Measurements from ENCODE around the gene COL5A1.

COL5A1 gene

DNA sequence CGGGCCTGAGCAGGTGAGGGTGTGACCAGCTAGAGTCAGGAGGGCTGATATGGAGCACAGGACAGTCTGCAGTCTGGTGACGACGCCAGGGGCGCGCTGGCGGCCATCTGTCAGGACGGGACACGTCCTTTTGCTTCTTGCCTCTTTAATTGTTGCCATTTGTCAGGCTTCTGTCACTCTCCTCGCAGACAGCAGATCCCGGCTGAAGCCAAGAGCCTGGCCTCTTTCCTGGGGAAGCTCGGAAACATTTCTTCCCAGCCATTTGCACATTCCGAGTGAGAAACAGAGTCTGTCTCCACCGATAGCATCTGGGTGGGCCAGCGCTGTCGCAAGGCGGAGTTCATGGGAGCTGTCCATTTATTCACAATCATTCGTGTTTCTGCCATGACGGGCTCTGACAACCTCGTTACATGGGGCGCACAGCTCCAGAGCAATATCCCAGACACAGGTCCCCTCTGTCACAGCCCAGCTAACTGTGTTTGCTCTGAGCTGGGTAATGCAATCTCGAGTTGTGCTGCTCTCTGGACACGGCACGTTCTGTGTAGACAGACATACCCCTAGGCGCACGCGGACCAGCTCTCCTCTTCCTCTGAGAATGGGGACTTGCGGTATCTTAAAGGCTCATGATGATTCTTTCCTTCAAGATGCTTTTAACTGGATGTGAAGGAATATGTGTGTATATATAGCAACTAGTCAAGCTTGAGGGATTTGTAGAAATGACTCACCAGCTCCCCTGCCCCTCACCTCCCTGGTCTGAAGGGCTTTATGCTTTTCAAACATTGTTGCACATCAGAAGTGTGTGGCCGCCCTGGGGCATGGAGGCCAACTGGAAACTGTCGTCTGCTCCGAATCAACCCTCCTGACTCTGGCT is 133.7 kb downstream of the COL5A1 start:
- no peak for DNase-seq

DNA sequence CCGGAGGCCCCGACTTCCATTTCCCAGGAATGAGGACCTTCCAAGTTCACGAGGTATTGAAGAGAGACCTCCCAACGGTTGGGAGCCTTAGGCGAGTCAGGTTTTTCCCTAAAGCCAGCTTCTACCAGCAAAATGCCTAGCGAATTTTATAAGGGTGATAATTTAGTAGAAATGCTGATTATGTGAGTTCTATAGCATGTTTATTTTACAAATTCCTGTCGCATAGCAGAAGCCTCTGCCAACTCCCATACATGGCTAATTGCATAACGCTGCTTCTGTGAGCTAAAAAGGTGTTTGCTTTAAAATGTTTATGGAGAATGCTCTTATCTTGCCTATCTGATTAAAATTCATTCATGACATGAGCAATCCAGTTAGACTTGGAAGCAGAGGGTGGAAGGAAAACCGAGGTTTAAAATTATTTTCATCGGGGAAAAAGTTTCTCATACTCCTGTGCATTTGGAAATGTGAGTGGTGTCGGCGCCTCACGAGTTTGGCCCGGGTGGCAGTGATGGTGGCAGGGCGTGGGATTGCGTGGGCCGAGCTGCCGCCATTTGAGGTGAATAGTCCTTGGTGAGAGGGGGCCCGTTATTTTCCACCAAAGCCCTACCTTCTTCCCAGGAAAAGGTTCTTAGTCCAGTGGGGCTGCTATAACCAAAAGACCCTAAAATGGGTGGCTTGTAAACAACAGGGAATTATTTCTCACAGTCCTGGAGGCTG is 134.6 kb downstream of the COL5A1 start:
- no peak for DNase-seq

DNA sequence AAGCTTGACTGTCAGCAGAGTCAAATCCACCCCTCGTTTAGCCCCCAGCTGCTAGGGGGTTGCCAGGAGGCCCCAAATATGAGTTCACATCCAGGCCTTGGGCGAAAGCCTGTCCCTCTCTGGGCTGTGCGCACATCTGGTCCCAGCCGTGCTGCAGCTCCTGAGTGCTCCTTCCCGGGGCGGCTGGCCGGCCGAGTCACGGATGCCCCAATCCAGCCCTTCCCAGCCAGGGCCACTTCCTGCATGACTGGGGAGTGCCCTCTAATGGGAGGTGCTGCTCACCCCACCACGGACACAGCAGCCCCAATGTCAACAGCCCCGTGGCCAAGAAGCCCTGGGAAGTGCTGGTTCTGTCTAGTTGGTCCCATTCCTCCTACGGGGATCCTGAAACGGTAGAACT is 135.6 kb downstream of the COL5A1 start:
- no peak for DNase-seq

- no peak for DNase-seq
Observed at GRCh38 chr9:134778156-134778555, 136.6 kb downstream of the COL5A1 start.

GRCh38 chr9:134778841-134779411 is 137.3 kb downstream of the COL5A1 start:
- no peak for DNase-seq

- no peak for DNase-seq
Observed at GRCh38 chr9:134779640-134780039, 138.0 kb downstream of the COL5A1 start.

- DNase-seq = no peak
Observed at GRCh38 chr9:134781591-134782302, 140.1 kb downstream of the COL5A1 start.

GRCh38 chr9:134782921-134783698 is 141.5 kb downstream of the COL5A1 start:
- DNase-seq = no peak

GRCh38 chr9:134783699-134784039 is 142.1 kb downstream of the COL5A1 start:
- no peak for DNase-seq

GRCh38 chr9:134784577-134785305 is 143.1 kb downstream of the COL5A1 start:
- DNase-seq = no peak

- DNase-seq = no peak
Observed at GRCh38 chr9:134785325-134786108, 143.9 kb downstream of the COL5A1 start.

GRCh38 chr9:134787601-134788531 is 146.3 kb downstream of the COL5A1 start:
- no peak for DNase-seq

DNA sequence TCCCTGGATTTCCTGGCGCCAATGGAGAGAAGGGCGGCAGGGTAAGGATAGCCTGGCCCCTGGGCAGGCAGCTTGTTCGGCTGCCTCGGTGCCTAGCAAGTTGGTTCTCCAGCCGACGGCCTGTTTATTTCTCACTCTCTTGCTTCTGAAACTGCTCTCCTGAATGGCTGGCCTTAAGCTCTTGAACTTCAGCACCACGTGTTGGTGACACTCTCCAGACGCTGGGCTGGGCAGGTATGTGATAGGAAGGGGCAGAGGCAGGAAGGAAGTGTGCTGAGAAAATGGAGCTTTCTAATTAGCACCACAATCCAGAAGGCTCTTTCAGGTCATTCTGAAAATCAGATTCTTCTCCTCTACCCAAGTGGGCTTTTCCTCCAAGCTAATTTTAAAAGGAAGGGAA is 147.6 kb downstream of the COL5A1 start:
- DNase-seq = no peak

GRCh38 chr9:134791009-134791408 is 149.4 kb downstream of the COL5A1 start:
- no peak for DNase-seq

DNA sequence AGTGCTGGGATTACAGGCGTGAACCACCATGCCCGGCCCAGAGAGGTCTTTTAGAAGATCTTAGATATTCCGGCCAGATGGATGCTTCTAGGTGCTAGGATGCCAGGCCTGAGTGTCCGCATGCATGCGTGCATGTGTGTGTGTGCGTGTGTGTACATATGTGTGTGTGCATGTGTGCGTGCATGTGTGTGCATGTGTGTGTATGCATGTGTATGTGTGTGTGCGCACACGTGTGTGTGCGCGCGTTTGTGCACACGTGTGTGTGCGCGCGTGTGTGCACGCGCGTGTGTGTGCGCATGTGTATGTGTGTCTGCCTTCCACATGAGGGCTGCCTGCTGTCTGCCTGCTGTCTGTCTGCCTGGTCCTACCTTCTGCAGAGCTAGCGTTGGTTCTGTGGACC is 151.0 kb downstream of the COL5A1 start:
- DNase-seq = no peak

DNA sequence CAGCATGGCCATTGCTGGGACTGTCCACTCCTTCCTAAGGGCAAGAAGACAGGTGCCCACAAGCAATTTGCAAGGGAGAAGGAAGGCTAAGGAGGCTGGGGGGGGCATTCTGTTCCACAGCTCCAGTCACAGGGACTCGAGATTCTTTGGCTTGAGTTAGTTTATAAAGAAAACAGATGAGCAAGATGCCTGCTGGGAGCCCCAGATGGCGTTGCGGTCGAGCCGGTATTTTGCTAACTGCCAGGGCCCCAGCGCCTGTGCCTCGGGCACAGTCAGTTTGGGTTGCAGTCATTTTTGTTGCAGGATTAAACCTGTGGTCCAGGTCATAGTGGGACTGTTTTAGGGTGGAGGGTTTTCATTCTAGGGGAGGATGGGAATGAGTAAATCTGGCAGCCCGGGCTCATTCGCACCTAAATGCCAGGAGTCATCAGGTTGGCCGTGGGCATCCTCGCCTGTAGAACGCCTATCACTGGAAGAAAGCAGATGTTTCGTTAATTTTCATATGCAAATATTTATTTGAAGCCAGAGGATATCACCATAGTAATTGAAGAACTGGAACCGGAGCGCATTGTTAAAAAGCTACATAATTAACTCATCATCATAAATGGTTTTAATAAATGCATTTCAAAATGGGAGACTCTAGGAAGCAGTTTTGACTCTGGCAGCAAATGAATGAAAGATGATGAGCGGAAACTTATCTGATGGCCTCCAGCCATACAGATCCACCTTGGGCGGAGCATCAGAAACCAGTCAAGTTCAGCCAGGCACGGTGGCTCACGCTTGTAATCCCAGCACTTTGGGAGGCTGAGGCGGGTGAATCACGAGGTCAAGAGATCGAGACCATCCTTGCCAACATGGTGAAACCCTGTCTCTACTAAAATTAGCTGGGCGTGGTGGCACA is 151.9 kb downstream of the COL5A1 start:
- DNase-seq = no peak

DNA sequence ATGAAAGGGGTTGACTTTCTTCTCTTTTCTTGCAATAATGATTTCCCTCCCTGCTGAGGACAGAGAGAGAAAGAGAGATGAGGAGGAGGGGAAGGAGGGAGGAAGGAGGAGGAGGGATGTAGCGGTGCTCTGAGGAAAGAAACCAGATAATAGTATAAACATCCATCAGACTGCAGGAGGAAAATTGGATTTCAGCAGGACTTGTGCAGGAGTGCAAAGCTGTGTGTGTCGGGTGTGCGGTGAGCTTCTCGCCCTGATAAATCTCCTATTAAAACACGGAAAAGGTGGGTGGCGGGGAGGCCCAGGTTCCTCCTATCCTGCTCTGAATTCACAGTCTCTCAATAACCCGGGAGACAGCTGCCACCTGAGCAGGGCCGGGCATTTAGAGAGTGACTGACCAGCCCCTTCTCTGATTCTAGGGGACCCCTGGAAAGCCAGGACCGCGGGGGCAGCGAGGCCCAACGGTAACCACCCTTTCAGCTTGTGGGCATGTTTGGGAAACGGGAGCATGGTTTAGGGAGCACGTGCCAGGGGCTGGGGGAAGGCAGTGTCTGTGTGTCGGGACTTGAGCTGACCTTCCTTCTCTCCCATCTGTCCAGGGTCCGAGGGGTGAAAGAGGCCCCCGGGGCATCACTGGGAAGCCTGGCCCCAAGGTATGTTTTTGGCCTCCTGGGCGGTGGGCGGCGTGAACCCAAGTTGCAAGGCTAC is 153.2 kb downstream of the COL5A1 start:
- DNase-seq = no peak

DNA sequence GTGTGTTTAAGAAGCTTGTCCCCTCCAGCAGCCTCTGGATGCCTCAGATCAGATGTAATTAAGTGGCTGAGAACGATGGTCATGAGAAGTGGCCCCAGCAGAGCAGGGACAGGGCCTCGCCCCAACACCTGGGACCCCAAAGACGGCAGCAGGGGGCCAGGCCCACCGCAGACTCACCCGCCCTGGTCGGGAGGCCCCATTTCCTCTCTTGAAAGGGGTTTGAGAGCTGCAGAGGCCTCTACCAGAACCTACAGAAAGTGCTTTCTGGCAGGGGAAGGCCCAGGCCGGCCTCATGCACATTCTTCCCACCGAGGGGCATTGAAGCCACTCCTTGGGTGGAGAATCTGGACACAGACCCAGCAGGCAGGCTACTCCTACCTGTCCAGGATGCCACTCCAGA is 153.8 kb downstream of the COL5A1 start:
- DNase-seq = no peak

Data from NCI-H1436 treated with DMSO at 0.1 percent for 48 hours (cell line).